GM12892 (cell line): ENCODE results near the gene IGSF21.

Experiments used
- POLR2A ChIP-seq: IDR thresholded peaks from 2 replicates; pipeline ENCODE4 v1.6.1; 2011; ENCODE audit warnings: low read depth, low read length, control low read depth
- POLR2AphosphoS5 ChIP-seq: IDR thresholded peaks from 2 replicates; pipeline ENCODE4 v1.6.1; 2011; ENCODE audit warnings: low read depth, low read length, control low read depth
- TAF1 ChIP-seq: IDR thresholded peaks from 2 replicates; pipeline ENCODE4 v1.6.1; 2011; ENCODE audit warnings: low read depth, mild to moderate bottlenecking, control low read depth, low read length, borderline replicate concordance

DNA sequence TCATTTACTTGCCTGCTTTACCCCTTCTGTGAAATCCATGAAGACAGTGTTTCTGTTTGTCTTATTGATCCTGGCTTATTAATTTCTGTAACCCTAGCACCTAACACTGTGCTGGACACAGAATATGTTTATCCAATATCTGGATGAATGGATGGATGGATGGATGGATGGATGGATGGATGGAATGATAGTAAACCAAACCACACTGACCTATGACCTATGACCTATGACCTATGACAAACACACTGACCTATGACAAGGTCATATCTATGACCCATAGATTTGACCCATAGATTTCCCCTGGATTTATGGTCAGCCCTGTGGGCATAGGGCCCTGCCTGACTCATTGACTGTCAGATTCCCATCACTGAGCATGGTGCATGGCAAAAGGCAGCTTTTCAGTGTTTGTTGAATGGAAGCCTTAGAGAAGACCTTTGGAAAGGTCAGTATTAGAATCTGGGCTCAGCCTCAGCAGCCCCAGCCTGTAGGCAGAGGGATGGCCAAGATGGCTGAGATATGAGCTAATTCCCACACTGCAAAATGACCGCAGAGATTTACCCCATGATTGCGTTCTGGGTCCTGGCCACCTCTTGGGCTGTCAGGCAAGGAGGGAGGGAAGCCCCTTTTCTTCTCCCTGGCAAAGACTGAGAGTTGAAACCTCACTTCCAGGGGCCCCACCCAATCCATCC lies 24.6 kb downstream of the IGSF21 start:
- TF ChIP-seq POLR2A (no peak), POLR2AphosphoS5 (no peak), TAF1 (no peak)
